ENCODE measurements around the gene SH2D1B. TPM values are rescaled to one million over a fixed set of nuclear protein-coding genes. Genes with fewer than 3 reads are reported as not detected.

Gene SH2D1B
- total and polyA plus RNA-seq, 9 of the 15 experiments (the other 6 are each of a cell fraction or from before 2014, with no cell fraction given), result 5.6 to 19.6 (median 9.7) TPM

- TF ChIP-seq, protein P1, sequence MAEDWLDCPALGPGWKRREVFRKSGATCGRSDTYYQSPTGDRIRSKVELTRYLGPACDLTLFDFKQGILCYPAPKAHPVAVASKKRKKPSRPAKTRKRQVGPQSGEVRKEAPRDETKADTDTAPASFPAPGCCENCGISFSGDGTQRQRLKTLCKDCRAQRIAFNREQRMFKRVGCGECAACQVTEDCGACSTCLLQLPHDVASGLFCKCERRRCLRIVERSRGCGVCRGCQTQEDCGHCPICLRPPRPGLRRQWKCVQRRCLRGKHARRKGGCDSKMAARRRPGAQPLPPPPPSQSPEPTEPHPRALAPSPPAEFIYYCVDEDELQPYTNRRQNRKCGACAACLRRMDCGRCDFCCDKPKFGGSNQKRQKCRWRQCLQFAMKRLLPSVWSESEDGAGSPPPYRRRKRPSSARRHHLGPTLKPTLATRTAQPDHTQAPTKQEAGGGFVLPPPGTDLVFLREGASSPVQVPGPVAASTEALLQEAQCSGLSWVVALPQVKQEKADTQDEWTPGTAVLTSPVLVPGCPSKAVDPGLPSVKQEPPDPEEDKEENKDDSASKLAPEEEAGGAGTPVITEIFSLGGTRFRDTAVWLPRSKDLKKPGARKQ (CRISPR knock-in tag; IDR thresholded peaks at IDR 0.05), result no peak
- no peak for TF ChIP-seq CREB5 (CRISPR knock-in tag; IDR thresholded peaks at IDR 0.05)
- TF ChIP-seq, protein P2, sequence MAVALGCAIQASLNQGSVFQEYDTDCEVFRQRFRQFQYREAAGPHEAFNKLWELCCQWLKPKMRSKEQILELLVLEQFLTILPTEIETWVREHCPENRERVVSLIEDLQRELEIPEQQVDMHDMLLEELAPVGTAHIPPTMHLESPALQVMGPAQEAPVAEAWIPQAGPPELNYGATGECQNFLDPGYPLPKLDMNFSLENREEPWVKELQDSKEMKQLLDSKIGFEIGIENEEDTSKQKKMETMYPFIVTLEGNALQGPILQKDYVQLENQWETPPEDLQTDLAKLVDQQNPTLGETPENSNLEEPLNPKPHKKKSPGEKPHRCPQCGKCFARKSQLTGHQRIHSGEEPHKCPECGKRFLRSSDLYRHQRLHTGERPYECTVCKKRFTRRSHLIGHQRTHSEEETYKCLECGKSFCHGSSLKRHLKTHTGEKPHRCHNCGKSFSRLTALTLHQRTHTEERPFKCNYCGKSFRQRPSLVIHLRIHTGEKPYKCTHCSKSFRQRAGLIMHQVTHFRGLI (CRISPR knock-in tag; IDR thresholded peaks at IDR 0.05), result peak; percentile 61; the same call in 1 of the 2 replicates
- TF ChIP-seq MED1 (CRISPR knock-in tag; IDR thresholded peaks at IDR 0.05; ENCODE audit: borderline replicate concordance), result no peak
- no peak for TF ChIP-seq ZSCAN29 (IDR thresholded peaks at IDR 0.05)
- peak; percentile 91 for TF ChIP-seq ZBED1 (IDR thresholded peaks at IDR 0.05)
- no peak for TF ChIP-seq ZNF277 (CRISPR knock-in tag; IDR thresholded peaks at IDR 0.05; ENCODE audit: borderline replicate concordance)
- TF ChIP-seq CBX2 (IDR thresholded peaks at IDR 0.05; ENCODE audit: insufficient read depth, low read length, poor library complexity, severe bottlenecking), result no peak
- 0 out of 2 replicates have a peak, but pooled peaks have one; percentile 36 for TF ChIP-seq GMEB1 (CRISPR knock-in tag; IDR thresholded peaks at IDR 0.05)
- TF ChIP-seq ATF1 (CRISPR knock-in tag; IDR thresholded peaks at IDR 0.05), result no peak
- peak; percentile 53 for TF ChIP-seq ATF1 (tag; IDR thresholded peaks at IDR 0.05)
- TF ChIP-seq C11orf30 (IDR thresholded peaks at IDR 0.05; ENCODE audit: low read depth), result no peak
- 0 out of 2 replicates have a peak, but pooled peaks have one; percentile 21 for TF ChIP-seq ZNF76 (CRISPR knock-in tag; IDR thresholded peaks at IDR 0.05; ENCODE audit: borderline replicate concordance)
- peak; percentile 96 for TF ChIP-seq EP300 (IDR thresholded peaks at IDR 0.05; ENCODE audit: low read length)
- TF ChIP-seq, protein P3, sequence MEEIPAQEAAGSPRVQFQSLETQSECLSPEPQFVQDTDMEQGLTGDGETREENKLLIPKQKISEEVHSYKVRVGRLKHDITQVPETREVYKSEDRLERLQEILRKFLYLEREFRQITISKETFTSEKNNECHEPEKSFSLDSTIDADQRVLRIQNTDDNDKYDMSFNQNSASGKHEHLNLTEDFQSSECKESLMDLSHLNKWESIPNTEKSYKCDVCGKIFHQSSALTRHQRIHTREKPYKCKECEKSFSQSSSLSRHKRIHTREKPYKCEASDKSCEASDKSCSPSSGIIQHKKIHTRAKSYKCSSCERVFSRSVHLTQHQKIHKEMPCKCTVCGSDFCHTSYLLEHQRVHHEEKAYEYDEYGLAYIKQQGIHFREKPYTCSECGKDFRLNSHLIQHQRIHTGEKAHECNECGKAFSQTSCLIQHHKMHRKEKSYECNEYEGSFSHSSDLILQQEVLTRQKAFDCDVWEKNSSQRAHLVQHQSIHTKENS (CRISPR knock-in tag; IDR thresholded peaks at IDR 0.05), result no peak
- TF ChIP-seq NCOA1 (IDR thresholded peaks at IDR 0.05; ENCODE audit: low read depth), result peak; percentile 62; the same call in 1 of the 2 replicates
- peak; percentile 82 for TF ChIP-seq MBD2 (IDR thresholded peaks at IDR 0.05; ENCODE audit: borderline replicate concordance, low read depth)
- TF ChIP-seq ZNF445 (CRISPR knock-in tag; IDR thresholded peaks at IDR 0.05; ENCODE audit: low read depth), result 0 out of 2 replicates have a peak, but pooled peaks have one; percentile 16
These were observed 39.5 kb downstream of the SH2D1B start (continued) for GRCh38 chr1:162372159-162373071.
